Glomerular visceral epithelial cell (primary cell): Measurements from ENCODE around the gene PTK6.
"Not testable (repeated sequence)": the region's sequence is repeated elsewhere in the genome, so short reads cannot be mapped to it uniquely, and the experiment has no call there.

Experiments used
- DNase-seq: peaks from one replicate; pipeline ENCODE4 v3.0.0-alpha.2; 2016; ENCODE audit errors: extremely low spot score

Gene PTK6

GRCh38 chr20:63536997-63537524 is at the start of gene PTK6:
PTK6 (minus strand) TSS chr20:63537376; CDS start chr20:63537314, 62 bp downstream.
- no peak for DNase-seq

- DNase-seq = no peak
Measured at GRCh38 chr20:63586797-63587196, 49.6 kb upstream of the PTK6 start.

DNA sequence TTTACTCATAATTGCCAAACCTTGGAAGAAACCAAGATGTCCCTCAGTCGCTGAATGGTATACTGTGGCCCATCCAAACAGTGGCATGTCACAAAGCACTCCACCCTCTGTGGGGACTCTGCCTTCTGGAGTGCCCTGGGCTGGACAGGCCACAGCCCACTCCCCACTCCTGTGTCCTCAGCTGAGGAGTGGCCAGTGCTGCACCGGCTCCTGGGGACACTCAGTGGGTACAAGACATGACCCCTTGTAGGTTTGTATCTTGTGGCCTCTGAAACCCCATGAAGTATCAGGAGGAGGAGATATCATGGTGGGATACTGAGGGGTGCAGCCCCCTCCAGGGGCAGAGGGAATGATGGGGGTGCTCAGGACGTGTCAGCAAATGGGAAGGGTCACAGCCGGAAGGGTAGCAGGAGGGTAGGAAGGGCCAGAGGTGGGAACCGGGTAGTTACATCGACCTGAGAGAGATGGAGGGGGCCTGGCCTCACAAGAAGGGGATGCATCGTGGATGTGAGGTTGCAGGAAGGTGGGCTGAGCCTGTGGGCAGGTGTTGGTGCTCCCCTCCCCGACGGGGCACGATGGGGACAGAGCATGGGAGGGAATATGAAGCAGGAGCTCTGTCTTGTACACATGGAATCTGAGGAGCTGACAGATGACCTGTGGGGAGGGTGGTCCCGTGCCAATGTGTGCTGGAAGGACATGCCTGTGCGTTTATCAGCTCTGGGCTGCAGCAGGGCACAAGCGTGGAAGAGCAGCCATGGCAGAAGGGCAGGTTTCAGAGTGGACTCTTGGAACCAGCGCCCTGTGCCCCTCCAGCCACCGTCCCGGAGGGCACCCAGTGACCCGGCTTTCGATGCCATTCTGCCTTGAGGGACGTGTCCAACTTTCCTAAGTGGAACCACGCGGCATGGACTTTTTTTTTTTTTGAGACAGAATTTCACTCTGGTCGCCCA is 48.7 kb upstream of the PTK6 start:
- DNase-seq = no peak

GRCh38 chr20:63582382-63583063 is 45.3 kb upstream of the PTK6 start:
- DNase-seq = no peak

DNA sequence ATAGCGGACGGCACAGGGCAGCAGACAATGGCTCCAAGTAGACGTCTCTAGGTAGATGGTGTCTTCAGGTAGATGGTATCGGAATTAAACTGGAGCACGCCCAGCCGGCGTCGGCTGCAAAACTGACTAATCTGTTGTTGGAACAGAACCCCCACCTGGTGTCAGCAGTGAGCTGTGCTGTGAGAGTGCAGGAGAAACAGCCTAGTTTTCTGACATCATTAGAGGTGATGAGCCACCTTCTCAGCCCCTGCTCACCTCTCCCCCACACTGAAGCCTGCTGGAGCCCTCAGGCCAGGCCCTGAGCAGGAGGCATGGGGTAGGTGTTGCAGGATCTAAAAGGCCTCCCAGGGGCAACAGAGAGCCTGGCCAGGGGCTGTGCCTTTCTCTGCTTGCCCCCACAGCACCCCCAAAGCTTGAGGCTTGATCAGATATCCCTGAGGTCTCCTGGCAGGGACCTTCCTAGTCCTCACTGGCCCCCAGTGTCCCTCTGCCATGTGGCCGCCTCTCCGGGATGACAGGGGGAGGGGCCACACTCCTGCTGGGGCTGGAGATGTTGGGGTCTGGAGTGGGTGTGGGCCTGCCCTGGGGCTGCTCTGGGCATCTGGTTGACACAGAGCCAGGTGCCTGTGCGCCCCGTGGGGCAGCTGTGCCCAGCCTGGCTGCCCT is 43.8 kb upstream of the PTK6 start:
- peak; percentile 78 for DNase-seq

GRCh38 chr20:63579017-63579694 is 42.0 kb upstream of the PTK6 start:
- DNase-seq = no peak

DNA sequence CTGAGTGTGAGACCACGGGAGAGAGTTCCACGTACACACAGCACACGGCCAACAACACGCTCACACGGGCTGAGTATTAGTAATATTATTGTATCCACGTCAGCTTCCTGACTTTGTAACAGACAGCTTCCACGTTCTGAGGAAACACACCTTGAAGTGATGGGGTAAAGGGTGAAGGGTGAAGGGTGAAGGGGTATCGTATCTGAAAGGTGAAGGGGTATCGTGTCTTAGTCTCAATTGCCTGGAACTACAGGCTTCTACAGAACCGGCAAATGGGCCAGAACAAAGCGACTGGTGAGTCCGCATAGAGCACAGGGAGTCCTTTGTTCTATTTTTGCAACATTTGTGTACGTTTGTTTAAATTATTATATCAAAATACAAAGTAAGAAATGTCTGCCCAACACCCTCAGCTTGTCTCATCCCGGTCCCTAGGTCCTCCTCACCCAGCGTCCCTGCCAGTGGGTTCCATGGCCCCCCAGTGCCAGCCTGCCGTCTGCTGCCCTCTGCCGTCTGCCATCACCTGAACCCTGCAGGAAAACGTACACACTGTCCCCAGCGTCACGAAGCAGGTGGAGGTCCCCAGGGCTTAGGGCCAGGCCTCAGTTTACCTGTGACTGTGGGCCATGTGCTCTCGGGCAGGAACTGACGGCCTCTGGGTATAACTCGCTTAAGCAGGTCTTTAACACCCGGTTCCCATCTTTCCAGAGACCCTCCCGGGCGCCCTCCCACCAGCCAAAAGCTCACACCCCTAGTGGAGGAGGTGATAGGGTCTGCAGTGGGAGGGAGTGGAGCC is 41.2 kb upstream of the PTK6 start:
- DNase-seq = no peak

DNA sequence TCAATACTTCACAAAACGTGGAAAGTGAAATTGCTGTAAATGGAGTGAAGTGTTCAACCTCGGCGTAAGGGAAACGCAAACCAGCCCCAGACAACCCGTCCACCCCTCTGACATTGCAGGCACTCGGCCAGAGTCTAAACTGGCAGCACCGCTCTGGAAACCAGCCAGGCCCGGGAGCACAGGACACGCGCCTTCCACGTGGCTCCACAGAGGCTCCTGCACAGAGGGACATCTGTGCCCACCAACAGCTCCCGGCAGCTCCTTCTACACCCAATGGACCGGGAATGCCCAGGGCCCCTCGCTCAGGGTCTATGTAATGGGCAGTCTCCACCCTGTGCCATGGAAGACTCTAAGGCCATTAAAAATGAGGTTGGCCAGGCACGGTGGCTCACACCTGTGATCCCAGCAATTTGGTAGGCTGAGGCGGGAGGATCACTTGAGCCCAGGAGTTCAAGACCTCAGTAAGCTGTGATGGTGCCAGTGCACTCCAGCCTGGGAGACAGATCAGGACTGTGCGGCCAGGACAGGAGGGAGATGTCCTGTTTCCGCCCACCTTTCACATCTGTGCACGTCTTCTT is 40.2 kb upstream of the PTK6 start:
- no peak for DNase-seq

GRCh38 chr20:63576311-63576710 is 39.1 kb upstream of the PTK6 start:
- no peak for DNase-seq

DNA sequence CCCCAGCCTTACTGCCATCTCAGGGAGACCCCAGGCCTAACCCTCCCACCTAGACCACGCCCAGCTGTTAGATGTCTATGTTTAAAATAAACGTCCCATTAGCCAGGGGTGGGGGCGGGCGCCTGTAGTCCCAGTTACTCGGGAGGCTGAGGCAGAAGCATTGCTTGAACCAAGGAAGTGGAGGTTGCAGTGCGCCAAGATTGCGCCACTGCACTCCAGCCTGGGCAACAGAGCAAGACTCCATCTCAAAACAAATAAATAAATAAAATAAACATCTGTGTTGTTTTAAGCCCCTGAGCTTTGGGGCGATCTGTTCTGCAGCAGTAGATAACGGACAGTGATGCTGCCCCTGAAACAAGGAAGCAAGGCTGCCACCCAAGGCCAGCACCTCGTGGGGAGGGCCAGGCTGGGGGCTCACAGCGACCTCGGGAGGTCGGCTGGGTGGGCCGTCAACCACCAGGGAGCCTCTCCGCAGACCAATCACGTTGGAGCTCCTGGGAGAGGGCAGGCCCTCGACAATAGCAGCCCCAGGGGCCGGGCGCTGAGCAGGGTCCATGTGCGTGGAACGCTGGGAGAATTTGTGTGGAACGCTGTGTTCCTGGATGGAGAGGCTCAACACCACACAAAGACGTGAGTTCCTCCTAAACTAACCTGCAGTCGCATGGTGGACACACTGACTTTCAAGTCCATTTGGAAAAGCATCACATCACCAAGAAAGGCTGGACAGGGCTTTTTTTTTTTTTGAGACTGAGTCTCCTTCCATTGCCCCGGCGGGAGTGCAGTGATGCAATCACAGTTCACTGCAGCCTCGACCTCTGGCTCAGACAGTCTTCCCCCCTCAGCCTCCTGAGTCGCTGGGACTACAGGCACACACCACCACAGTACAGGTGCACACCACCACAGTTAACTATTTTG is 37.9 kb upstream of the PTK6 start:
- no peak for DNase-seq

DNA sequence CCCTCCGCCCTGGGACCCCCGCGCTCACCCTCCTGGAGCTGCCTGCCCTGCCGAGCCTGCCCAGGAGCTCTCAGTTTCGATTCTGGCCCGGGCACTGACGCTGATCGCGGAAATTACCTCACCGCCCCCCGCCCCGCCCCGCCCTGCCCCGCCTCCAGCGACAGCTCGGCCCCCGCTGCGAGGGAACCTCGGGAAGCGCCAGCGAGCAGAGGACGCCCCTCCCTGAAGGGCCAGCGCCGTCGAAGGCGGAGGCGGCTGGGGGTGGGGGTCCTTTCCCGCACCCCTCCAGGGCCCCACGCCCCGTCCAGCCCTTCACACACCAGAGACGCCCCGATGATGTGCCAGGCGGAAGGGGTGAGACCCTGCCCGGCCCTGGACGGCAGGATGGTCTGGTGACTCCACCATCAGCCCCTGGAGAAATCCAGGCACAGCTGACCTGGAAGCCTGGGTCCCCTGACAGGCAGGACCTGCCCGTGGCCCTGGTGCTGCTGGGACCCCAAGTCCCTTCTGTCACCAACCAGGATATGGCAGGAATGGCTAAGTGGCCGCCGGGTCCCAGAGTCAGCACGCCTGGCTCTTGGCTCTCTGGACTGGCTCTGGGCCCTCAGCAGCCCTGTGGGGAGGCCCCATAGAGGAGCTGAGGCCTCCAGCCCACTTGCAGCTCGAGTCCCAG is 37.1 kb upstream of the PTK6 start, which contains the start of gene HELZ2:
HELZ2 (minus strand) TSS at position 84 of the 673 bp plus-strand sequence. CDS start 1,854 bp downstream, outside the sequence.
- DNase-seq = peak; percentile 81

- no peak for DNase-seq
Measured at GRCh38 chr20:63573647-63574131, 36.5 kb upstream of the PTK6 start.

DNA sequence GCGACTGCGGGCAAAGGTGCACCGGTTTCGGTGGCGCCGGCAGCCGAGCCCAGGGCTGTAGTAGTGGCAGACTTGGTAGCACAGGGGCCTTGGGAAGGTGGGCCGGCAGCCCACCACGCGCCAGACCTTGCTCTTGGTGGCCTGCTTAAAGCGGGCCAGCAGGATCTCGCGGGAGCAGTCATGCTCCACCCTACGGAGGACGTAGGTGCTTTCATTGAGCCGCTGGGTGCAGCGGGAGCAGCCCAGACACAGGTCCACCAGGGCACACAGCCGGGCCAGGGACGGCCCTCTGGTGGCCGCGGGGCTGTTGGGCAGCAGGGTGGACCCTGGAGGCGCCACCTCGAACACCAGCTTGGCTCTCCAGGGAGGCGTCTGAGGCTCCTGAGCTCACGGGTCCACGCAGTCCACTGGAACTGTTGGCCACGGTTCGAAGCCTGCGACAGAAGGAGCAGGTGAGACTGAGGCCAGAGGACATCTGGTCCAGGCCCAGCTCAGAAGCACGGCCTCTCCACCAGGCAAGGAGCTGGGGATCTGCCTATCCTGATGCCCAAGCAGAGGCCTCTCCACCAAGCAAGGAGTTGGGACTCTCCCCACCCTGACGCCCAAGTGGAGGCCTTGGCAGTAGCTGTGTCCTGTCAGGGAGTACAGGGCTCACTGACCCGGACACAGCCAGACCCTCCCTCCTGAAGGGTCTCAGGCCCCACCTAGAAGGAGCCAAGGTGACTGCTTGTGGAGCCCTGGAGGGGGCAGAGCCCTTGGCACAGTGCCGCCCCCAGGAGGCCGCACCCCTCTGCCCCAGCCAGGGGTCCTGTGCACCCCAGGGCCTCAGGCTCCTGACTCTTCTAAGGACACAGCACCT is 35.8 kb upstream of the PTK6 start:
- no peak for DNase-seq

DNA sequence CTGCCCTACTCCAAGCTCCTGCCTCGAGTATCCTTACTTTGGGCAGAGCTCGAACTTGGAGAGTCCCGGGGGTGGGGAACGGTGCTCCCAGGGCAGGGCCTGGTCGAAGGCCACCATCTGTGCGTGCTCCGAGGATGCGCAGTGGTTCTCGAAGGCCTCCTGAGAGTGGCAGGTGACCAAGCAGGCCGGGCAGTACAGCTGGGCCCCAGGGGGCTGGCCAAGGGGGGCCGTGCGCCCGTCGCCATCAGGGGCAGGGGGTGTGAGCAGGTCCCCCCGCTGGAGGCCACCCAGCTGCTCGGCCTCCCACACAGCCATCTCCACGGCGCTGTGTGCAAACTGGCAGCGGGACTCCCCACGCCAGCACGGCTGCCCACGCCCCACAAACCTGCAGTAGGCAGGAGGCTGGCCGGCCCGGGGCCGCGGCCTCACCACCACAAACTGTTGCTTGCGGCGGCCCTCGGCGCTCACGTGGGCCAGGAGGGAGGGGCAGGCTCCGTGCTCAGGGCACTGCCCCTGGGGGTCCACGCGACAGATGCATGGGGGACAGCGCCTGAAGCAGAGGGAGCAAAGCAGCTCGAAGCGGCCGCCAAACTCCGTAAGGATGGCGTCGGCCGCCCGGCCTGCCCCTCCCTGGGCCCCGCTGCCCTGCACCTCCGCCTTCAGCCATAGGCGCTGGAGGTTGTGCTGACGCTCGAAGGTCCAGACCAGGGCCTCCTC is 35.1 kb upstream of the PTK6 start:
- DNase-seq = no peak

- DNase-seq = not testable (repeated sequence)
Measured at GRCh38 chr20:63571087-63571478, 33.9 kb upstream of the PTK6 start.

- no peak for DNase-seq
Measured at GRCh38 chr20:63570281-63571086, 33.3 kb upstream of the PTK6 start.
